Peyer's patch (tissue), 4 donors: ENCODE results near the gene ARMH3. TPM values are rescaled to one million over a fixed set of nuclear protein-coding genes. Genes with fewer than 3 reads are reported as not detected.
A peak's percentile ranks its signal among the peaks of the same experiment; 100 is the strongest.

Experiments
- DNase-seq, 3 donors: peaks; one replicate each; pipeline ENCODE4 v3.0.0-alpha.2; 2017 to 2019
- H3K27ac ChIP-seq, 4 donors: fragments of 200-600 bp; sonication (generic); one replicate each; pipeline ENCODE4 v1.5.1; 2016 to 2019
- H3K27me3 ChIP-seq, 2 donors: fragments of 200-600 bp; sonication (generic); one replicate each; pipeline ENCODE4 v1.5.1; 2019
- H3K36me3 ChIP-seq, 3 donors: fragments of 200-600 bp; sonication (generic); one replicate each; pipeline ENCODE4 v1.5.1; 2016 to 2019
- H3K4me1 ChIP-seq, 4 donors: fragments of 200-600 bp; sonication (generic); one replicate each; pipeline ENCODE4 v1.5.1; 2016 to 2019
- H3K4me3 ChIP-seq, 4 donors: fragments of 200-600 bp; sonication (generic); 1 replicate in 3 of 4; 2 replicates in 1 of 4; pipeline ENCODE4 v1.5.1; 2016 to 2019; ENCODE audit warnings: mild to moderate bottlenecking in 1 of 4
- H3K9me3 ChIP-seq, 4 donors: fragments of 200-600 bp; sonication (generic); one replicate each; pipeline ENCODE4 v1.5.1; 2016 to 2019; ENCODE audit warnings: mild to moderate bottlenecking in 1 of 4
- POLR2A ChIP-seq, 2 donors: fragments of 450-650 bp; IDR thresholded peaks; one replicate each; pipeline ENCODE4 v1.5.1; 2017; ENCODE audit warnings: antibody characterized with exemption in 2 of 2, mild to moderate bottlenecking in 2 of 2, moderate library complexity in 2 of 2
- total RNA-seq, 4 donors: library from RNA; depleted of rRNA; stranded (reverse); fragments of >200 nt; gene quantifications; one replicate each; pipeline ENCODE4 v1.1.0, GENCODE V29; 2016
- TF ChIP-seq, protein P1 (sequence below), 6 experiments: fragments of 450-650 bp in 4 of 6; fragments of 200-600 bp in 2 of 6; sonication (generic) in 1 of 6; IDR thresholded peaks; one replicate each; pipeline ENCODE4 v1.5.1; 2017 to 2019; ENCODE audit warnings: antibody characterized with exemption in 6 of 6, mild to moderate bottlenecking in 3 of 6, moderate library complexity in 1 of 6

ARMH3 gene
- total RNA-seq, 4 donors from 2014 or later, result 15.8 to 29.2 (median 23.0) TPM

GRCh38 chr10:101875068-101875688 lies 180.8 kb downstream of the ARMH3 start:
- TF ChIP-seq, protein P1, sequence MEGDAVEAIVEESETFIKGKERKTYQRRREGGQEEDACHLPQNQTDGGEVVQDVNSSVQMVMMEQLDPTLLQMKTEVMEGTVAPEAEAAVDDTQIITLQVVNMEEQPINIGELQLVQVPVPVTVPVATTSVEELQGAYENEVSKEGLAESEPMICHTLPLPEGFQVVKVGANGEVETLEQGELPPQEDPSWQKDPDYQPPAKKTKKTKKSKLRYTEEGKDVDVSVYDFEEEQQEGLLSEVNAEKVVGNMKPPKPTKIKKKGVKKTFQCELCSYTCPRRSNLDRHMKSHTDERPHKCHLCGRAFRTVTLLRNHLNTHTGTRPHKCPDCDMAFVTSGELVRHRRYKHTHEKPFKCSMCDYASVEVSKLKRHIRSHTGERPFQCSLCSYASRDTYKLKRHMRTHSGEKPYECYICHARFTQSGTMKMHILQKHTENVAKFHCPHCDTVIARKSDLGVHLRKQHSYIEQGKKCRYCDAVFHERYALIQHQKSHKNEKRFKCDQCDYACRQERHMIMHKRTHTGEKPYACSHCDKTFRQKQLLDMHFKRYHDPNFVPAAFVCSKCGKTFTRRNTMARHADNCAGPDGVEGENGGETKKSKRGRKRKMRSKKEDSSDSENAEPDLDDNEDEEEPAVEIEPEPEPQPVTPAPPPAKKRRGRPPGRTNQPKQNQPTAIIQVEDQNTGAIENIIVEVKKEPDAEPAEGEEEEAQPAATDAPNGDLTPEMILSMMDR (IDR thresholded peaks at IDR 0.05), result no peak
- no peak for TF ChIP-seq POLR2A (IDR thresholded peaks at IDR 0.05)
- H3K4me1 ChIP-seq, result no peaks in the 10 kb centered on the region

GRCh38 chr10:101874252-101874651 lies 181.7 kb downstream of the ARMH3 start:
- Histone ChIP-seq H3K27ac (no peak overlapping the region), H3K9me3 (no peaks in the 10 kb centered on the region), H3K36me3 (no peaks in the 10 kb centered on the region), H3K27me3 (no peaks in the 10 kb centered on the region), H3K4me3 (no peak overlapping the region), H3K4me1 (no peaks in the 10 kb centered on the region)
- TF ChIP-seq, protein P1 (IDR thresholded peaks at IDR 0.05), result no peak
- TF ChIP-seq POLR2A (IDR thresholded peaks at IDR 0.05), result no peak
- no peak for DNase-seq

More at GRCh38 chr10:101875068-101875688, 180.8 kb downstream of the ARMH3 start:
- no peaks in the 10 kb centered on the region for H3K27me3 ChIP-seq
- H3K36me3 ChIP-seq, result peaks cover 0 to 4% (median 0%) of the 10 kb centered on the region in 3 donors
- DNase-seq, result no peak
- H3K9me3 ChIP-seq, result no peaks in the 10 kb centered on the region
- no peak overlapping the region for H3K27ac ChIP-seq
- H3K4me3 ChIP-seq, result no peak overlapping the region

DNA sequence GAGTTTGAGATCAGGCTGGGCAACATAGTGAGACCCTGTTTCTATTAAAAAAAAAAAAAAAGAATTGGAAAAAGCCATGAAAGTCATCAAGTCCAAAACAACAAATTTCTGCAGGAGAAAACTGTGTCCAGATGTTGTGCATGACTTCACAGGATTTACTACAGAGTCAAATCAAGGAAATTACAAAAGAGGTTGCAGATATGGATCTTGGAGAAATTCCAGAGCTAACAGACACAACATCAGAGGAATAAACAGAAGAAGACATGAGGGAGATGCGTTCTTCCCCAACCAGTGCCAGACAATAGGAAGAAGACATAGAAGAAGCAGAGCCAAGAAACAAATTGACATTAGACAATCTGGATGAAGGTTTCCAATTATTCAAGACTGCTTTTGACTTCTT lies 188.0 kb downstream of the ARMH3 start:
- H3K36me3 ChIP-seq, result no peaks in the 10 kb centered on the region
- no peak for DNase-seq
- TF ChIP-seq, protein P1 (IDR thresholded peaks at IDR 0.05), result no peak
- TF ChIP-seq POLR2A (IDR thresholded peaks at IDR 0.05), result no peak
- no peak overlapping the region for H3K4me3 ChIP-seq
- H3K27me3 ChIP-seq, result no peaks in the 10 kb centered on the region
- no peaks in the 10 kb centered on the region for H3K9me3 ChIP-seq
- H3K4me1 ChIP-seq, result no peaks in the 10 kb centered on the region
- no peak overlapping the region for H3K27ac ChIP-seq

DNA sequence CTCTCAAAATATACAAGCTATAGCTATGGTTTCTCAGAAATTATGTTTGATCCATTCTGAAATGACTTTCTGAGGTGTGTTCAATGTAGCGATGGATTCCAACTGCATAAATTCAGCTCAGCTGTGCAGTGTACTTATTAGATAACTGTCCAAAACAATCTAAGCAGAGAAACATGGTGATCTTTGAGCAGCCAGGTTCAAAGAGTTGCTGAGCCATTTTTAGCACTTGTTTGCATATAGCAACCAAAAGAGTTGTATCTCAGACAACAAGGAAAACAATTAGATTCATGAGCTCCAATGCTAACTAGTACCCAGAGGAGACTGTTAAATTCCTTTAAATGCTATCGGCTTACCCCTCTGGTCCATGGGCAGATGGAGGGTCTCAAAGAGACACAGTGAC lies 196.4 kb downstream of the ARMH3 start:
- Histone ChIP-seq H3K4me1 (no peaks in the 10 kb centered on the region), H3K27ac (peak overlapping the region in 1 of 4 donors; percentile 6), H3K9me3 (no peaks in the 10 kb centered on the region), H3K27me3 (no peaks in the 10 kb centered on the region), H3K4me3 (no peak overlapping the region), H3K36me3 (no peaks in the 10 kb centered on the region)
- no peak for DNase-seq
- TF ChIP-seq POLR2A (IDR thresholded peaks at IDR 0.05), result no peak
- TF ChIP-seq, protein P1 (IDR thresholded peaks at IDR 0.05), result no peak

GRCh38 chr10:101858723-101859500 lies 197.1 kb downstream of the ARMH3 start:
- H3K27me3 ChIP-seq, result no peaks in the 10 kb centered on the region
- peak overlapping the region in 2 of 4 donors; percentile 6 to 7 for H3K27ac ChIP-seq
- no peaks in the 10 kb centered on the region for H3K36me3 ChIP-seq
- H3K4me3 ChIP-seq, result no peak overlapping the region
- no peaks in the 10 kb centered on the region for H3K4me1 ChIP-seq
- no peaks in the 10 kb centered on the region for H3K9me3 ChIP-seq
- no peak for DNase-seq
- no peak for TF ChIP-seq POLR2A (IDR thresholded peaks at IDR 0.05)
- TF ChIP-seq, protein P1 (IDR thresholded peaks at IDR 0.05), result no peak
